Measurements from ENCODE around the gene ALDH4A1. TPM values are rescaled to one million over a fixed set of nuclear protein-coding genes. Genes with fewer than 3 reads are reported as not detected.

Gene ALDH4A1
- total and polyA plus RNA-seq, 10 of the 15 experiments (the other 5 are each of a cell fraction or from before 2014, with no cell fraction given): 0.06 to 25.5 (median 13.0) TPM

DNA sequence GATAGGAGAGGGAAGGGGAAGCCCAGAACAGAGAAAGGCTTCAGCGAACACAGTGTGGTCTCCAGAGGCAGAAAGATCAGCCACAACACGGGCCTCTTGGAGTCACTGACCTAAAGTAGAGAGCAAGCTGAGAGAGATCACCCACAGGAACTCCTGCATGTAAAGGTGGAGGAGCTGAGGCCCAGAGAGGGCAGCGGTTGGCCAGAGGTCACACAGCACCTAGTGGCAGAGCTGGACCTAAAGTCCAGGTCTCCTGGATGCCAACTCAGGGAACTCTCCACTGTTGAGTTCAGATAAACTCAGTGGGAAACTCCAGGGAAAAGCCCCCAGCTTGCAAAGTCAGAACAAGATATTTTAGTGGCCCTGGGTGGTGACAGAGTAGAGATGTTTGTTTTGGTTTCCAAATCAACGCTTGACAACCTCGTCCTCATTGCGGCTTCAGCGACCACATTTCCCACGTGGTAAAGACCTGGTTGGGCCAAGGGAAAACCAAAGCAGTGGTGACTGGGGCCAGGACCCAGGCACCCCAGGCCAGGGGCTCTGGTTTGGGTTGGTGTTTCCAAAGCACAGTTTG, 49.5 kb upstream of the ALDH4A1 start (continued):
- TF ChIP-seq, protein P1, sequence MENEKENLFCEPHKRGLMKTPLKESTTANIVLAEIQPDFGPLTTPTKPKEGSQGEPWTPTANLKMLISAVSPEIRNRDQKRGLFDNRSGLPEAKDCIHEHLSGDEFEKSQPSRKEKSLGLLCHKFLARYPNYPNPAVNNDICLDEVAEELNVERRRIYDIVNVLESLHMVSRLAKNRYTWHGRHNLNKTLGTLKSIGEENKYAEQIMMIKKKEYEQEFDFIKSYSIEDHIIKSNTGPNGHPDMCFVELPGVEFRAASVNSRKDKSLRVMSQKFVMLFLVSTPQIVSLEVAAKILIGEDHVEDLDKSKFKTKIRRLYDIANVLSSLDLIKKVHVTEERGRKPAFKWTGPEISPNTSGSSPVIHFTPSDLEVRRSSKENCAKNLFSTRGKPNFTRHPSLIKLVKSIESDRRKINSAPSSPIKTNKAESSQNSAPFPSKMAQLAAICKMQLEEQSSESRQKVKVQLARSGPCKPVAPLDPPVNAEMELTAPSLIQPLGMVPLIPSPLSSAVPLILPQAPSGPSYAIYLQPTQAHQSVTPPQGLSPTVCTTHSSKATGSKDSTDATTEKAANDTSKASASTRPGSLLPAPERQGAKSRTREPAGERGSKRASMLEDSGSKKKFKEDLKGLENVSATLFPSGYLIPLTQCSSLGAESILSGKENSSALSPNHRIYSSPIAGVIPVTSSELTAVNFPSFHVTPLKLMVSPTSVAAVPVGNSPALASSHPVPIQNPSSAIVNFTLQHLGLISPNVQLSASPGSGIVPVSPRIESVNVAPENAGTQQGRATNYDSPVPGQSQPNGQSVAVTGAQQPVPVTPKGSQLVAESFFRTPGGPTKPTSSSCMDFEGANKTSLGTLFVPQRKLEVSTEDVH (IDR thresholded peaks at IDR 0.05; ENCODE audit: low read depth, partially characterized antibody): no peak
- peak; percentile 91 for TF ChIP-seq IKZF1 (conservative IDR thresholded peaks at IDR 0.05)
- TF ChIP-seq ZNF384 (IDR thresholded peaks at IDR 0.05; ENCODE audit: borderline replicate concordance, low read depth, low read length): no peak
- no peak; the same call in 1 of the 2 replicates for TF ChIP-seq ZNF207 (IDR thresholded peaks at IDR 0.05; ENCODE audit: borderline replicate concordance)
- 0 out of 3 replicates have a peak, but pooled peaks of 1 of the 2 experiments have one; percentile 7 for TF ChIP-seq EGR1 (IDR thresholded peaks at IDR 0.05; ENCODE audit: borderline replicate concordance in 1 of 2, low read depth in 2 of 2, low read length in 2 of 2)
- TF ChIP-seq, protein P2, sequence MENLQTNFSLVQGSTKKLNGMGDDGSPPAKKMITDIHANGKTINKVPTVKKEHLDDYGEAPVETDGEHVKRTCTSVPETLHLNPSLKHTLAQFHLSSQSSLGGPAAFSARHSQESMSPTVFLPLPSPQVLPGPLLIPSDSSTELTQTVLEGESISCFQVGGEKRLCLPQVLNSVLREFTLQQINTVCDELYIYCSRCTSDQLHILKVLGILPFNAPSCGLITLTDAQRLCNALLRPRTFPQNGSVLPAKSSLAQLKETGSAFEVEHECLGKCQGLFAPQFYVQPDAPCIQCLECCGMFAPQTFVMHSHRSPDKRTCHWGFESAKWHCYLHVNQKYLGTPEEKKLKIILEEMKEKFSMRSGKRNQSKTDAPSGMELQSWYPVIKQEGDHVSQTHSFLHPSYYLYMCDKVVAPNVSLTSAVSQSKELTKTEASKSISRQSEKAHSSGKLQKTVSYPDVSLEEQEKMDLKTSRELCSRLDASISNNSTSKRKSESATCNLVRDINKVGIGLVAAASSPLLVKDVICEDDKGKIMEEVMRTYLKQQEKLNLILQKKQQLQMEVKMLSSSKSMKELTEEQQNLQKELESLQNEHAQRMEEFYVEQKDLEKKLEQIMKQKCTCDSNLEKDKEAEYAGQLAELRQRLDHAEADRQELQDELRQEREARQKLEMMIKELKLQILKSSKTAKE (IDR thresholded peaks at IDR 0.05; ENCODE audit: low read depth, poor library complexity, severe bottlenecking): peak; percentile 87
- no peak for TF ChIP-seq SUZ12 (IDR thresholded peaks at IDR 0.05; ENCODE audit: unreplicated experiment)
- TF ChIP-seq PAX8 (IDR thresholded peaks at IDR 0.05): no peak
- TF ChIP-seq, protein P3, sequence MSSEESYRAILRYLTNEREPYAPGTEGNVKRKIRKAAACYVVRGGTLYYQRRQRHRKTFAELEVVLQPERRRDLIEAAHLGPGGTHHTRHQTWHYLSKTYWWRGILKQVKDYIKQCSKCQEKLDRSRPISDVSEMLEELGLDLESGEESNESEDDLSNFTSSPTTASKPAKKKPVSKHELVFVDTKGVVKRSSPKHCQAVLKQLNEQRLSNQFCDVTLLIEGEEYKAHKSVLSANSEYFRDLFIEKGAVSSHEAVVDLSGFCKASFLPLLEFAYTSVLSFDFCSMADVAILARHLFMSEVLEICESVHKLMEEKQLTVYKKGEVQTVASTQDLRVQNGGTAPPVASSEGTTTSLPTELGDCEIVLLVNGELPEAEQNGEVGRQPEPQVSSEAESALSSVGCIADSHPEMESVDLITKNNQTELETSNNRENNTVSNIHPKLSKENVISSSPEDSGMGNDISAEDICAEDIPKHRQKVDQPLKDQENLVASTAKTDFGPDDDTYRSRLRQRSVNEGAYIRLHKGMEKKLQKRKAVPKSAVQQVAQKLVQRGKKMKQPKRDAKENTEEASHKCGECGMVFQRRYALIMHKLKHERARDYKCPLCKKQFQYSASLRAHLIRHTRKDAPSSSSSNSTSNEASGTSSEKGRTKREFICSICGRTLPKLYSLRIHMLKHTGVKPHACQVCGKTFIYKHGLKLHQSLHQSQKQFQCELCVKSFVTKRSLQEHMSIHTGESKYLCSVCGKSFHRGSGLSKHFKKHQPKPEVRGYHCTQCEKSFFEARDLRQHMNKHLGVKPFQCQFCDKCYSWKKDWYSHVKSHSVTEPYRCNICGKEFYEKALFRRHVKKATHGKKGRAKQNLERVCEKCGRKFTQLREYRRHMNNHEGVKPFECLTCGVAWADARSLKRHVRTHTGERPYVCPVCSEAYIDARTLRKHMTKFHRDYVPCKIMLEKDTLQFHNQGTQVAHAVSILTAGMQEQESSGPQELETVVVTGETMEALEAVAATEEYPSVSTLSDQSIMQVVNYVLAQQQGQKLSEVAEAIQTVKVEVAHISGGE (CRISPR knock-in tag; IDR thresholded peaks at IDR 0.05): no peak
- TF ChIP-seq SP1 (IDR thresholded peaks at IDR 0.05; ENCODE audit: low read depth, low read length): peak; percentile 25
- TF ChIP-seq CHD2 (IDR thresholded peaks at IDR 0.05; ENCODE audit: borderline replicate concordance, low read depth, low read length): no peak
- TF ChIP-seq RAD21 (IDR thresholded peaks at IDR 0.05; ENCODE audit: insufficient read depth, low read depth, low read length): no peak
- TF ChIP-seq SMAD1 (IDR thresholded peaks at IDR 0.05; ENCODE audit: low read depth, partially characterized antibody): peak; percentile 53
- TF ChIP-seq LARP7 (IDR thresholded peaks at IDR 0.05): 0 out of 2 replicates have a peak, but pooled peaks have one; percentile 17
- TF ChIP-seq ZNF622 (IDR thresholded peaks at IDR 0.05): no peak
- TF ChIP-seq, protein P4, sequence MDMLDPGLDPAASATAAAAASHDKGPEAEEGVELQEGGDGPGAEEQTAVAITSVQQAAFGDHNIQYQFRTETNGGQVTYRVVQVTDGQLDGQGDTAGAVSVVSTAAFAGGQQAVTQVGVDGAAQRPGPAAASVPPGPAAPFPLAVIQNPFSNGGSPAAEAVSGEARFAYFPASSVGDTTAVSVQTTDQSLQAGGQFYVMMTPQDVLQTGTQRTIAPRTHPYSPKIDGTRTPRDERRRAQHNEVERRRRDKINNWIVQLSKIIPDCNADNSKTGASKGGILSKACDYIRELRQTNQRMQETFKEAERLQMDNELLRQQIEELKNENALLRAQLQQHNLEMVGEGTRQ (IDR thresholded peaks at IDR 0.05; ENCODE audit: borderline replicate concordance, low read depth, low read length): peak; percentile 62
- no peak for TF ChIP-seq CHD1 (IDR thresholded peaks at IDR 0.05; ENCODE audit: low read depth, low read length)
- peak; percentile 71; the same call in 1 of the 2 replicates for TF ChIP-seq BMI1 (IDR thresholded peaks at IDR 0.05; ENCODE audit: borderline replicate concordance)
- TF ChIP-seq CBX5 (IDR thresholded peaks at IDR 0.05; ENCODE audit: low read depth): 0 out of 2 replicates have a peak, but pooled peaks have one; percentile 14
- no peak for TF ChIP-seq NR2C1 (IDR thresholded peaks at IDR 0.05)
- TF ChIP-seq SPI1 (IDR thresholded peaks at IDR 0.05; ENCODE audit: borderline replicate concordance, insufficient read depth, low read depth, low read length): no peak; the same call in 1 of the 2 replicates
